Transverse colon (tissue), 4 donors: ENCODE data around the gene C4orf46. TPM values are rescaled to one million over a fixed set of nuclear protein-coding genes. Genes with fewer than 3 reads are reported as not detected.
A peak's percentile ranks its signal among the peaks of the same experiment; 100 is the strongest.

Experiments
- DNase-seq: peaks from one replicate; pipeline ENCODE4 v3.0.0-alpha.2; 2019
- H3K27ac ChIP-seq, 4 donors: fragments of 200-600 bp; sonication (generic); 2 replicates each; pipeline ENCODE4 v1.5.1; 2016 to 2018; ENCODE audit warnings: inconsistent platforms in 4 of 4
- H3K27me3 ChIP-seq: fragments of 200-600 bp; sonication (generic); 2 replicates; pipeline ENCODE4 v1.5.1; 2017; ENCODE audit warnings: inconsistent platforms
- H3K36me3 ChIP-seq, 4 donors: fragments of 200-600 bp; sonication (generic); 2 replicates each; pipeline ENCODE4 v1.5.1; 2017 to 2019; ENCODE audit warnings: inconsistent platforms in 4 of 4
- H3K4me1 ChIP-seq, 4 donors: fragments of 200-600 bp; sonication (generic); 2 replicates each; pipeline ENCODE4 v1.5.1; 2017 to 2020; ENCODE audit warnings: inconsistent platforms in 4 of 4
- H3K4me3 ChIP-seq, 4 donors: fragments of 200-600 bp; sonication (generic); 1 replicate in 1 of 4; 2 replicates in 3 of 4; pipeline versions ENCODE4 v1.5.1 to v1.6.1; 2017 to 2019; ENCODE audit warnings: inconsistent platforms in 4 of 4
- H3K9me3 ChIP-seq, 2 donors: fragments of 200-600 bp; sonication (generic); 2 replicates each; pipeline ENCODE4 v1.5.1; 2017 to 2019; ENCODE audit warnings: inconsistent platforms in 2 of 2
- CTCF ChIP-seq, 5 experiments: fragments of 200-600 bp in 3 of 5; fragments of 450-650 bp in 2 of 5; sonication (generic) in 3 of 5; IDR thresholded peaks; 1 replicate in 2 of 5; 2 replicates in 3 of 5; pipeline ENCODE4 v1.5.1; 2016 to 2017; ENCODE audit warnings: antibody characterized with exemption in 5 of 5, inconsistent platforms in 3 of 5, mild to moderate bottlenecking in 2 of 5, moderate library complexity in 1 of 5
- EP300 ChIP-seq: sonication (generic); formaldehyde crosslinking; IDR thresholded peaks from one replicate; pipeline ENCODE4 v1.6.1; 2017; ENCODE audit warnings: antibody characterized with exemption, low read depth
- POLR2A ChIP-seq: fragments of 450-650 bp; IDR thresholded peaks from one replicate; pipeline ENCODE4 v1.6.1; 2016; ENCODE audit warnings: antibody characterized with exemption, mild to moderate bottlenecking, moderate library complexity
- POLR2AphosphoS5 ChIP-seq, 3 donors: sonication (generic); formaldehyde crosslinking; IDR thresholded peaks; one replicate each; pipeline ENCODE4 v1.6.1; 2016; ENCODE audit warnings: antibody characterized with exemption in 3 of 3
- whole genome bisulfite sequencing, 2 donors: methylation state at CpG; one replicate each; pipeline ENCODE4 v1.1.5; 2018; ENCODE audit warnings: low coverage in 1 of 2; 5-methylcytosine and 5-hydroxymethylcytosine counted together
- in situ Hi-C, 4 donors: fragments of 200-750 bp; cut with MboI; loops; one replicate each; pipeline versions ENCODE4 v1.15.0 to v1.15.1; 2017; ENCODE audit warnings: low sequenced_read_pairs in 3 of 4, low pct_ligation_motif_present in 1 of 4, low pct_unique_long_range_greater_than_20kb in 1 of 4
- intact Hi-C: fragments of 100-400 bp; cut with DNase I; formaldehyde crosslinking; loops from one replicate; pipeline ENCODE4 v1.15.1; 2023; ENCODE audit warnings: low total_unique reads
- total RNA-seq, 4 donors: library from RNA; depleted of rRNA; stranded (reverse); fragments of >200 nt; gene quantifications; one replicate each; pipeline ENCODE4 v1.1.0, GENCODE V29; 2016

C4orf46 gene
- total RNA-seq, 4 donors from 2014 or later: 0.40 to 6.0 (median 2.7) TPM

GRCh38 chr4:158678767-158679166, 7.1 kb upstream of the C4orf46 start:
- H3K27me3 ChIP-seq: no peaks in the 10 kb centered on the region
- peaks cover 0 to 10% (median 0%) of the 10 kb centered on the region in 4 donors for H3K4me1 ChIP-seq
- H3K27ac ChIP-seq: no peak overlapping the region
- H3K4me3 ChIP-seq: no peak overlapping the region
- WGBS, 2 donors: 45 to 69% methylated on average over 2 of the region's 2 CpGs
- in situ Hi-C loops (no loop called here), intact Hi-C loops (no loop called here)
- no peak for DNase-seq
- no peak for TF ChIP-seq POLR2A
- TF ChIP-seq CTCF (IDR thresholded peaks at IDR 0.05): no peak
- TF ChIP-seq POLR2AphosphoS5 (IDR thresholded peaks at IDR 0.05): no peak
- no peak for TF ChIP-seq EP300
- H3K36me3 ChIP-seq: no peaks in the 10 kb centered on the region
- H3K9me3 ChIP-seq: no peaks in the 10 kb centered on the region

DNA sequence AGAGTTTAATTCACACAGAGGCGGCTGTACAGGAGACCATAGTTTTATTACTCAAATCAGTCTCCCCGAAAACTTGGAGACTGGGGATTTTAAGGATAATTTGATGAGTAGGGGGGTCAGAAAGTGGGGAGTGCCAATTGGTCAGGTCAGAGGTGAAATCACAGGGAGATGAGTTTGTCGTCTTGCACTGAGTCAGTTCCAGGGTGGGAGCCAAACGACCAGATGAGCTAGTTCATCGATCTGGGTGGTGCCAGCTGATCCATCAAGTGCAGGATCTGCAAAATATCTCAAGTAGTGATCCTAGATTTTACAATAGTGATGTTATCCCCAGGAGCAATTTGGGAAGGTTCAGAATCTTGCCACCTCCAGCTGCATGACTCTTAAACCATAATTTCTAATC, 4.4 kb upstream of the C4orf46 start:
- 86 to 90% methylated on average over 5 of the region's 5 CpGs for WGBS, 2 donors
- H3K4me1 ChIP-seq: peaks cover 0 to 21% (median 7%) of the 10 kb centered on the region in 4 donors
- H3K9me3 ChIP-seq: no peaks in the 10 kb centered on the region
- DNase-seq: no peak
- no peaks in the 10 kb centered on the region for H3K36me3 ChIP-seq
- no peaks in the 10 kb centered on the region for H3K27me3 ChIP-seq
- no peak overlapping the region for H3K4me3 ChIP-seq
- TF ChIP-seq POLR2A (no peak), POLR2AphosphoS5 (IDR thresholded peaks at IDR 0.05) (no peak), EP300 (no peak), CTCF (IDR thresholded peaks at IDR 0.05) (no peak)
- H3K27ac ChIP-seq: no peak overlapping the region
- in situ Hi-C loops (no loop called here), intact Hi-C loops (no loop called here)

- TF ChIP-seq POLR2A: no peak
- no peak for TF ChIP-seq POLR2AphosphoS5 (IDR thresholded peaks at IDR 0.05)
- no peak overlapping the region for H3K27ac ChIP-seq
- in situ Hi-C loops: no loop called here
- no peaks in the 10 kb centered on the region for H3K36me3 ChIP-seq
- H3K27me3 ChIP-seq: no peaks in the 10 kb centered on the region
- DNase-seq: no peak
- no peaks in the 10 kb centered on the region for H3K9me3 ChIP-seq
- no peak overlapping the region for H3K4me3 ChIP-seq
- intact Hi-C loops: no loop called here
- 70 to 83% methylated on average over 2 to 3 of the region's 3 CpGs for WGBS, 2 donors
- peaks cover 3 to 26% (median 17%) of the 10 kb centered on the region in 4 donors for H3K4me1 ChIP-seq
These were observed 1.9 kb upstream of the C4orf46 start for GRCh38 chr4:158673633-158674032.

- Histone ChIP-seq H3K9me3 (no peaks in the 10 kb centered on the region), H3K4me1 (peaks cover 3 to 24% (median 17%) of the 10 kb centered on the region in 4 donors), H3K27me3 (no peaks in the 10 kb centered on the region), H3K4me3 (peak within 1 kb of the TSS; percentile 69 to 82 (median 82)), H3K36me3 (no peaks in the 10 kb centered on the region), H3K27ac (peak within 1 kb of the TSS; percentile 97)
- 0% methylated on average over 10 to 58 of the region's 60 CpGs for WGBS, 2 donors
- in situ Hi-C loops (no loop called here), intact Hi-C loops (no loop called here)
- TF ChIP-seq POLR2A: peak; percentile 90
- TF ChIP-seq EP300: peak; percentile 40
- peak; percentile 89 to 94 (median 90) for TF ChIP-seq POLR2AphosphoS5 (IDR thresholded peaks at IDR 0.05)
- peak; percentile 51 to 80 (median 62) for TF ChIP-seq CTCF (IDR thresholded peaks at IDR 0.05)
- peak; percentile 99 for DNase-seq
These were observed 474 bp upstream of the C4orf46 start, which contains the start of gene ETFDH for GRCh38 chr4:158671915-158672806. Gene ETFDH, plus strand, starts transcription at chr4:158672296. Its CDS starts 161 bp downstream, at chr4:158672457.
